Measurements from ENCODE around the gene CCNY. TPM values are rescaled to one million over a fixed set of nuclear protein-coding genes. Genes with fewer than 3 reads are reported as not detected.

The CCNY gene
- polyA plus RNA-seq, 2 of the 4 experiments (the other 2 are of a cell fraction) = 28.1 to 55.5 TPM

- no peak for ATAC-seq
- Histone ChIP-seq H3K4me3 (no peak overlapping the region), H3K27ac (no peak overlapping the region), H3K4me1 (no peaks in the 10 kb centered on the region), H3K4me2 (no peak overlapping the region), H3K9me3 (no peaks in the 10 kb centered on the region)
- ChIA-PET CTCF (interaction anchor here (1.1 kb wide), 1 partner anchor 12 kb away, joined by 3 read pairs; no protein-coding TSS in a partner anchor), POLR2A (no interaction called here)
- TF ChIP-seq CBX8 (IDR thresholded peaks at IDR 0.05) = no peak
- TF ChIP-seq E2F6 (IDR thresholded peaks at IDR 0.05; ENCODE audit: borderline replicate concordance, low read depth) = no peak
- no peak for TF ChIP-seq GATA3 (IDR thresholded peaks at IDR 0.05; ENCODE audit: borderline replicate concordance)
- TF ChIP-seq, protein P1, sequence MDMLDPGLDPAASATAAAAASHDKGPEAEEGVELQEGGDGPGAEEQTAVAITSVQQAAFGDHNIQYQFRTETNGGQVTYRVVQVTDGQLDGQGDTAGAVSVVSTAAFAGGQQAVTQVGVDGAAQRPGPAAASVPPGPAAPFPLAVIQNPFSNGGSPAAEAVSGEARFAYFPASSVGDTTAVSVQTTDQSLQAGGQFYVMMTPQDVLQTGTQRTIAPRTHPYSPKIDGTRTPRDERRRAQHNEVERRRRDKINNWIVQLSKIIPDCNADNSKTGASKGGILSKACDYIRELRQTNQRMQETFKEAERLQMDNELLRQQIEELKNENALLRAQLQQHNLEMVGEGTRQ (IDR thresholded peaks at IDR 0.05) = no peak
- no peak for TF ChIP-seq SMC3 (IDR thresholded peaks at IDR 0.05)
- TF ChIP-seq BHLHE40 (IDR thresholded peaks at IDR 0.05; ENCODE audit: low read depth, low read length) = no peak
- TF ChIP-seq HOXB13 (CRISPR knock-in tag; IDR thresholded peaks at IDR 0.05; ENCODE audit: low read depth) = no peak
- TF ChIP-seq, protein P2, sequence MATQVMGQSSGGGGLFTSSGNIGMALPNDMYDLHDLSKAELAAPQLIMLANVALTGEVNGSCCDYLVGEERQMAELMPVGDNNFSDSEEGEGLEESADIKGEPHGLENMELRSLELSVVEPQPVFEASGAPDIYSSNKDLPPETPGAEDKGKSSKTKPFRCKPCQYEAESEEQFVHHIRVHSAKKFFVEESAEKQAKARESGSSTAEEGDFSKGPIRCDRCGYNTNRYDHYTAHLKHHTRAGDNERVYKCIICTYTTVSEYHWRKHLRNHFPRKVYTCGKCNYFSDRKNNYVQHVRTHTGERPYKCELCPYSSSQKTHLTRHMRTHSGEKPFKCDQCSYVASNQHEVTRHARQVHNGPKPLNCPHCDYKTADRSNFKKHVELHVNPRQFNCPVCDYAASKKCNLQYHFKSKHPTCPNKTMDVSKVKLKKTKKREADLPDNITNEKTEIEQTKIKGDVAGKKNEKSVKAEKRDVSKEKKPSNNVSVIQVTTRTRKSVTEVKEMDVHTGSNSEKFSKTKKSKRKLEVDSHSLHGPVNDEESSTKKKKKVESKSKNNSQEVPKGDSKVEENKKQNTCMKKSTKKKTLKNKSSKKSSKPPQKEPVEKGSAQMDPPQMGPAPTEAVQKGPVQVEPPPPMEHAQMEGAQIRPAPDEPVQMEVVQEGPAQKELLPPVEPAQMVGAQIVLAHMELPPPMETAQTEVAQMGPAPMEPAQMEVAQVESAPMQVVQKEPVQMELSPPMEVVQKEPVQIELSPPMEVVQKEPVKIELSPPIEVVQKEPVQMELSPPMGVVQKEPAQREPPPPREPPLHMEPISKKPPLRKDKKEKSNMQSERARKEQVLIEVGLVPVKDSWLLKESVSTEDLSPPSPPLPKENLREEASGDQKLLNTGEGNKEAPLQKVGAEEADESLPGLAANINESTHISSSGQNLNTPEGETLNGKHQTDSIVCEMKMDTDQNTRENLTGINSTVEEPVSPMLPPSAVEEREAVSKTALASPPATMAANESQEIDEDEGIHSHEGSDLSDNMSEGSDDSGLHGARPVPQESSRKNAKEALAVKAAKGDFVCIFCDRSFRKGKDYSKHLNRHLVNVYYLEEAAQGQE (IDR thresholded peaks at IDR 0.05) = no peak
- no peak for TF ChIP-seq RNF2 (IDR thresholded peaks at IDR 0.05; ENCODE audit: borderline replicate concordance, low read depth)
- TF ChIP-seq ESRRA (IDR thresholded peaks at IDR 0.05; ENCODE audit: borderline replicate concordance, low read length) = no peak
- TF ChIP-seq ZFP36 (IDR thresholded peaks at IDR 0.05; ENCODE audit: borderline replicate concordance, partially characterized antibody) = no peak
- no peak for TF ChIP-seq EHF (CRISPR knock-in tag; IDR thresholded peaks at IDR 0.05)
- no peak for TF ChIP-seq CBX2 (IDR thresholded peaks at IDR 0.05; ENCODE audit: borderline replicate concordance, low read depth)
- no peak for TF ChIP-seq HOXA7 (CRISPR knock-in tag; IDR thresholded peaks at IDR 0.05)
- no peak for DNase-seq (ENCODE audit: low read depth in 1 of 2, low spot score in 1 of 2)
- WGBS (ENCODE audit: missing lambda C conversion rate) = 96% methylated on average over 4 of the region's 4 CpGs
- FAIRE-seq = no peak
Measured at GRCh38 chr10:35466661-35467060, 130.4 kb downstream of the CCNY start.

GRCh38 chr10:35467186-35467585, 130.9 kb downstream of the CCNY start:
- no peak overlapping the region for H3K27ac ChIP-seq
- DNase-seq (ENCODE audit: low read depth in 1 of 2, low spot score in 1 of 2) (no peak), FAIRE-seq (no peak), ATAC-seq (no peak)
- H3K4me3 ChIP-seq = no peak overlapping the region
- ChIA-PET POLR2A (no interaction called here), CTCF (no interaction called here)
- H3K4me2 ChIP-seq = no peak overlapping the region
- no peaks in the 10 kb centered on the region for H3K9me3 ChIP-seq
- TF ChIP-seq RAD21 (conservative IDR thresholded peaks at IDR 0.05 in 1 of 2, IDR thresholded peaks at IDR 0.05 in 1 of 2) (no peak), HDAC2 (IDR thresholded peaks at IDR 0.05) (no peak), TFCP2L1 (CRISPR knock-in tag; IDR thresholded peaks at IDR 0.05) (no peak), MAFK (IDR thresholded peaks at IDR 0.05; ENCODE audit: partially characterized antibody) (no peak), EP300 (IDR thresholded peaks at IDR 0.05) (no peak)
- TF ChIP-seq, protein P2 (IDR thresholded peaks at IDR 0.05) = no peak
- H3K4me1 ChIP-seq = no peaks in the 10 kb centered on the region
